Neuronal stem cell (in vitro differentiated cells): Measurements from ENCODE around the gene SUN1.
"Not testable (repeated sequence)": the region's sequence is repeated elsewhere in the genome, so short reads cannot be mapped to it uniquely, and the experiment has no call there.

Experiments used
- DNase-seq: peaks from one replicate; pipeline ENCODE4 v3.0.0-alpha.2; 2013; ENCODE audit warnings: low spot score
- H2AFZ ChIP-seq: one replicate; pipeline ENCODE4 v1.6.1; 2013; ENCODE audit warnings: mild to moderate bottlenecking, low read length, inconsistent platforms
- H2AK5ac ChIP-seq: 2 replicates; pipeline ENCODE4 v1.6.1; 2013; ENCODE audit warnings: low read depth, mild to moderate bottlenecking, inconsistent platforms, low read length, moderate library complexity, mixed read lengths
- H2BK120ac ChIP-seq: 2 replicates; pipeline ENCODE4 v1.6.1; 2013; ENCODE audit warnings: low read depth, mild to moderate bottlenecking, inconsistent platforms, low read length, moderate library complexity, mixed read lengths
- H2BK12ac ChIP-seq: one replicate; pipeline ENCODE4 v1.6.1; 2013; ENCODE audit warnings: low read length, inconsistent platforms
- H2BK15ac ChIP-seq: 2 replicates; pipeline ENCODE4 v1.6.1; 2013; ENCODE audit warnings: mild to moderate bottlenecking, low read length, inconsistent platforms, mixed read lengths
- H2BK5ac ChIP-seq: one replicate; pipeline ENCODE4 v1.6.1; 2013; ENCODE audit warnings: inconsistent platforms, mild to moderate bottlenecking, low read length, moderate library complexity
- H3K14ac ChIP-seq: one replicate; pipeline ENCODE4 v1.6.1; 2013; ENCODE audit warnings: low read length, inconsistent platforms
- H3K18ac ChIP-seq: 2 replicates; pipeline ENCODE4 v1.6.1; 2013; ENCODE audit warnings: low read length, inconsistent platforms
- H3K23ac ChIP-seq: 2 replicates; pipeline ENCODE4 v1.6.1; 2013; ENCODE audit warnings: low read depth, mild to moderate bottlenecking, mixed read lengths, low read length, inconsistent platforms; ENCODE audit not compliant: poor library complexity
- H3K27ac ChIP-seq: replicated peaks from 3 replicates; pipeline ENCODE4 v1.5.1; 2013; ENCODE audit warnings: low read length, inconsistent platforms
- H3K27me3 ChIP-seq, 3 experiments: 2 replicates each; pipeline ENCODE4 v1.6.1; 2013; ENCODE audit warnings: low read length in 3 of 3, mild to moderate bottlenecking in 2 of 3, inconsistent platforms in 1 of 3, low read depth in 1 of 3, mixed read lengths in 1 of 3, moderate library complexity in 1 of 3; ENCODE audit not compliant: control insufficient read depth in 3 of 3, insufficient read depth in 3 of 3
- H3K36me3 ChIP-seq, 2 donors: replicated peaks in 1 of 2; 2 replicates each; pipeline ENCODE4 v1.6.1; 2013; ENCODE audit warnings: low read length in 2 of 2; ENCODE audit not compliant: control insufficient read depth in 2 of 2, insufficient read depth in 2 of 2
- H3K4ac ChIP-seq: 2 replicates; pipeline ENCODE4 v1.6.1; 2013; ENCODE audit warnings: inconsistent platforms, mild to moderate bottlenecking, low read length, moderate library complexity
- H3K4me1 ChIP-seq, 2 donors: 1 replicate in 1 of 2; 2 replicates in 1 of 2; pipeline ENCODE4 v1.6.1; 2013; ENCODE audit warnings: low read length in 2 of 2, low read depth in 1 of 2; ENCODE audit not compliant: control insufficient read depth in 2 of 2, insufficient read depth in 1 of 2
- H3K4me2 ChIP-seq: one replicate; pipeline ENCODE4 v1.6.1; 2013; ENCODE audit warnings: mild to moderate bottlenecking, low read length, inconsistent platforms; ENCODE audit not compliant: insufficient read depth, poor library complexity, severe bottlenecking
- H3K4me3 ChIP-seq, 2 donors: 2 replicates each; pipeline ENCODE4 v1.5.1; 2013; ENCODE audit warnings: low read length in 2 of 2, mild to moderate bottlenecking in 2 of 2, inconsistent platforms in 1 of 2, moderate library complexity in 1 of 2
- H3K79me1 ChIP-seq: one replicate; pipeline ENCODE4 v1.6.1; 2013; ENCODE audit warnings: low read depth, mild to moderate bottlenecking, inconsistent platforms, low read length, moderate library complexity
- H3K9ac ChIP-seq: one replicate; pipeline ENCODE4 v1.6.1; 2013; ENCODE audit warnings: mild to moderate bottlenecking, low read depth, low read length, inconsistent platforms; ENCODE audit not compliant: poor library complexity
- H3K9me3 ChIP-seq, 2 donors: replicated peaks in 1 of 2; 2 replicates each; pipeline versions ENCODE3 to v1.6.1; 2013; ENCODE audit warnings: low read length in 2 of 2, mild to moderate bottlenecking in 2 of 2, inconsistent platforms in 1 of 2, low read depth in 1 of 2, mixed read lengths in 1 of 2, moderate library complexity in 1 of 2; ENCODE audit not compliant: control insufficient read depth in 2 of 2, insufficient read depth in 1 of 2
- H4K8ac ChIP-seq: one replicate; pipeline ENCODE4 v1.6.1; 2013; ENCODE audit warnings: low read depth, mild to moderate bottlenecking, inconsistent platforms, low read length, moderate library complexity
- H4K91ac ChIP-seq: one replicate; pipeline ENCODE4 v1.6.1; 2013; ENCODE audit warnings: low read length, low read depth, mild to moderate bottlenecking, inconsistent platforms; ENCODE audit not compliant: poor library complexity
- whole genome bisulfite sequencing, 2 donors: extraction: QIAGEN DNeasy Blood & Tissue Kit; methylation state at CpG; one replicate each; pipeline ENCODE4 v1.1.7; 2013; ENCODE audit warnings: missing lambda C conversion rate in 2 of 2, mixed read lengths in 1 of 2; ENCODE audit not compliant: insufficient read length in 2 of 2, insufficient replicate concordance in 1 of 2; ENCODE audit errors: extremely low coverage in 2 of 2; 5-methylcytosine and 5-hydroxymethylcytosine counted together

Gene SUN1

GRCh38 chr7:802500-803242 lies 29.6 kb upstream of the SUN1 start:
- Histone ChIP-seq H4K8ac (no peak overlapping the region), H2BK12ac (no peak overlapping the region), H2BK5ac (no peak overlapping the region), H3K14ac (no peak overlapping the region), H3K9ac (no peak overlapping the region), H3K36me3 (no peaks in the 10 kb centered on the region), H3K23ac (no peak overlapping the region), H3K4me3 (no peak overlapping the region), H3K27me3 (no peaks in the 10 kb centered on the region), H2BK120ac (no peak overlapping the region), H3K79me1 (no peaks in the 10 kb centered on the region), H3K4ac (no peak overlapping the region), H2AFZ (no peak overlapping the region), H2AK5ac (no peak overlapping the region), H3K27ac (no peak overlapping the region), H2BK15ac (no peak overlapping the region), H3K4me2 (no peak overlapping the region), H4K91ac (no peak overlapping the region), H3K4me1 (peaks cover 0 to 3% of the 10 kb centered on the region in 2 donors), H3K9me3 (peaks cover 0 to 1% of the 10 kb centered on the region in 2 donors), H3K18ac (peak overlapping the region; percentile 3)
- no peak for DNase-seq
- WGBS, 2 donors: no CpG with 5 or more reads among the region's 18 CpGs

GRCh38 chr7:803243-803635 lies 29.0 kb upstream of the SUN1 start:
- no peak overlapping the region for H2BK5ac ChIP-seq
- H3K23ac ChIP-seq: no peak overlapping the region
- H4K91ac ChIP-seq: no peak overlapping the region
- no peak overlapping the region for H2BK12ac ChIP-seq
- DNase-seq: no peak
- WGBS, 2 donors: no CpG with 5 or more reads among the region's 10 CpGs
- no peak overlapping the region for H3K4ac ChIP-seq
- H2AFZ ChIP-seq: no peak overlapping the region
- H3K14ac ChIP-seq: no peak overlapping the region
- no peak overlapping the region for H4K8ac ChIP-seq
- no peak overlapping the region for H3K18ac ChIP-seq
- no peak overlapping the region for H3K27ac ChIP-seq
- H3K9me3 ChIP-seq: peaks cover 0 to 1% of the 10 kb centered on the region in 2 donors
- no peaks in the 10 kb centered on the region for H3K36me3 ChIP-seq
- no peak overlapping the region for H2BK120ac ChIP-seq
- no peak overlapping the region for H3K4me2 ChIP-seq
- H3K4me3 ChIP-seq: no peak overlapping the region
- no peak overlapping the region for H2AK5ac ChIP-seq
- no peaks in the 10 kb centered on the region for H3K27me3 ChIP-seq
- H3K9ac ChIP-seq: no peak overlapping the region
- no peak overlapping the region for H2BK15ac ChIP-seq
- H3K79me1 ChIP-seq: no peaks in the 10 kb centered on the region
- H3K4me1 ChIP-seq: peaks cover 0 to 3% of the 10 kb centered on the region in 2 donors

GRCh38 chr7:803796-804195 lies 28.5 kb upstream of the SUN1 start:
- not testable (repeated sequence) for H3K9ac ChIP-seq, H2AFZ ChIP-seq, H3K4me1 ChIP-seq, H2AK5ac ChIP-seq, H3K23ac ChIP-seq, H3K4ac ChIP-seq, H3K79me1 ChIP-seq, H3K18ac ChIP-seq, H3K27me3 ChIP-seq, H4K91ac ChIP-seq, H3K14ac ChIP-seq, H2BK5ac ChIP-seq, DNase-seq, H3K9me3 ChIP-seq, H2BK15ac ChIP-seq, H3K4me3 ChIP-seq, H3K36me3 ChIP-seq, H3K4me2 ChIP-seq, H2BK12ac ChIP-seq, H2BK120ac ChIP-seq, H3K27ac ChIP-seq, H4K8ac ChIP-seq
- WGBS, 2 donors: no CpG with 5 or more reads among the region's 4 CpGs

GRCh38 chr7:805261-805660 lies 27.0 kb upstream of the SUN1 start:
- Histone ChIP-seq H3K4ac (no peak overlapping the region), H2BK5ac (no peak overlapping the region), H2AFZ (no peak overlapping the region), H2AK5ac (no peak overlapping the region), H3K23ac (no peak overlapping the region), H3K18ac (no peak overlapping the region), H3K9me3 (peaks cover 0 to 1% of the 10 kb centered on the region in 2 donors), H2BK12ac (no peak overlapping the region), H3K9ac (peak overlapping the region; percentile 30), H3K4me2 (no peak overlapping the region), H3K4me1 (peaks cover 0 to 3% of the 10 kb centered on the region in 2 donors), H4K91ac (no peak overlapping the region), H3K79me1 (no peaks in the 10 kb centered on the region), H2BK15ac (no peak overlapping the region), H3K36me3 (no peaks in the 10 kb centered on the region), H3K14ac (no peak overlapping the region), H3K27me3 (no peaks in the 10 kb centered on the region), H3K27ac (no peak overlapping the region), H3K4me3 (no peak overlapping the region), H2BK120ac (no peak overlapping the region), H4K8ac (no peak overlapping the region)
- no peak for DNase-seq
- no CpG with 5 or more reads among the region's 18 CpGs for WGBS, 2 donors
